ENCODE results near the gene MEX3B.

DNA sequence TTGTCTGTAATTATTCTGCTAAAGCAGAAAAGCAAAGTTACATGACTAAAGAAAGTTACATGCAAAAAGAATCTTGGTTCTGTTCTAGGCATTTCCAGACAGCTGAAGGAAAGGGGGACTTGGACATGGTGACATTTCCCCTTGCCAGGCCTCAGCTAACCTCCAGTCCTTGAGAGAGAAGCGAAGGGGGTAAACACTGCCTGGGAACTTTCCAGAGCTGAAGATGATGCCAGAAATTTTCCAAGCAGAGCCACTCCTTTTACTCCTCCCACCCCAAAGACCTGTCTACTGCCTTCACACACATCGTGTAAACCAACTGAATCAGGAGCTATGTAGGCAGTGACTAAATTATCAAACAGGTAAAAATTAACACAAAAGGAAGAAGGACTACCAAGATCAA, 5.4 kb downstream of the MEX3B start:
- TF ChIP-seq, protein P1, sequence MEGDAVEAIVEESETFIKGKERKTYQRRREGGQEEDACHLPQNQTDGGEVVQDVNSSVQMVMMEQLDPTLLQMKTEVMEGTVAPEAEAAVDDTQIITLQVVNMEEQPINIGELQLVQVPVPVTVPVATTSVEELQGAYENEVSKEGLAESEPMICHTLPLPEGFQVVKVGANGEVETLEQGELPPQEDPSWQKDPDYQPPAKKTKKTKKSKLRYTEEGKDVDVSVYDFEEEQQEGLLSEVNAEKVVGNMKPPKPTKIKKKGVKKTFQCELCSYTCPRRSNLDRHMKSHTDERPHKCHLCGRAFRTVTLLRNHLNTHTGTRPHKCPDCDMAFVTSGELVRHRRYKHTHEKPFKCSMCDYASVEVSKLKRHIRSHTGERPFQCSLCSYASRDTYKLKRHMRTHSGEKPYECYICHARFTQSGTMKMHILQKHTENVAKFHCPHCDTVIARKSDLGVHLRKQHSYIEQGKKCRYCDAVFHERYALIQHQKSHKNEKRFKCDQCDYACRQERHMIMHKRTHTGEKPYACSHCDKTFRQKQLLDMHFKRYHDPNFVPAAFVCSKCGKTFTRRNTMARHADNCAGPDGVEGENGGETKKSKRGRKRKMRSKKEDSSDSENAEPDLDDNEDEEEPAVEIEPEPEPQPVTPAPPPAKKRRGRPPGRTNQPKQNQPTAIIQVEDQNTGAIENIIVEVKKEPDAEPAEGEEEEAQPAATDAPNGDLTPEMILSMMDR (IDR thresholded peaks at IDR 0.05) = no peak
- no peak for TF ChIP-seq POLR2A (IDR thresholded peaks at IDR 0.05)

All from breast epithelium (tissue), 3 donors.